ENCODE measurements around the gene BMPR1B.
A peak's percentile ranks its signal among the peaks of the same experiment; 100 is the strongest.
"Not testable (repeated sequence)": the region's sequence is repeated elsewhere in the genome, so short reads cannot be mapped to it uniquely, and the experiment has no call there.

Gene BMPR1B

DNA sequence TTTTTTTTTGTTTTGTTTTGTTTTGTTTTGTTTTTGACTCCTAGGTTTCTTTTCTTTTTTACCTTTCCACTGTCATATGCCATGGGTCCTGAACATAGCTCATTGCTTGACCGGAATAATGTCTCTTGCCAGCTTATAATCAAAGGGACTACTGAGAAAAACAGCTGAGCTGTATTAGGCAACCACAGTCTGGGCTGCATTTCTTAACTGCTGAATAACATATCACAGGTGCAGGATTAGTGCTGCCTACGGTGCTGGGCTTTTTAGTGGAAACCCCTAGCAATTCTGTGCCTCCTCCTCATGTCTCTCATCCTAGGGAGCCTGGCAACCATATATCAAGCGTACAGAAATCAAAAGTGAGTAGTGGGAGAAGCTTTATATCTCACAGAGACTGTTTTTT is 333.5 kb downstream of the BMPR1B start:
- peak; percentile 72 for DNase-seq (ENCODE audit: low read depth)

GRCh38 chr4:95092766-95093165 is 335.0 kb downstream of the BMPR1B start:
- DNase-seq (ENCODE audit: low read depth), result no peak

DNA sequence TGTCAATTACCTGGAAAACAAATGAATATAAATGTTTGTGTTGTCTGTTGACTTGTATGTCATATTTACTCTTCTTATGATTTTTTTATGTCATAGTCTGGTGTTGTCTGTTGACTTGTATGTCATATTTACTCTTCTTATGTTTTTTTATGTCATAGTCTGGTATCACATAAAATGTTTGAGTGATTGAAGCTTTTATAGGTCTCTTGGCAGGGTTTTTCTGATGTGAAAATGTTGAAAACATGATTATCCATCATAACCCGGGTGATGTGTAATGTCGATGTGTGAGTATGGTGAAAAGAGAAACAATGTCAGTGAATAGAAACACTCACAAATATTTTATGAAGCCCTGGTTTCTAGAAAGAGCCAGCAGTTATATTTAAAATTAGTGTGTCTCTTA is 335.7 kb downstream of the BMPR1B start:
- DNase-seq (ENCODE audit: low read depth), result no peak

- DNase-seq (ENCODE audit: low read depth), result no peak
Observed at GRCh38 chr4:95093936-95094929, 336.5 kb downstream of the BMPR1B start.

GRCh38 chr4:95095348-95095974 is 337.7 kb downstream of the BMPR1B start:
- peak; percentile 47 for DNase-seq (ENCODE audit: low read depth)

GRCh38 chr4:95102162-95102790 is 344.5 kb downstream of the BMPR1B start:
- no peak for DNase-seq (ENCODE audit: low read depth)

GRCh38 chr4:95105112-95105511 is 347.4 kb downstream of the BMPR1B start:
- DNase-seq (ENCODE audit: low read depth), result no peak

DNA sequence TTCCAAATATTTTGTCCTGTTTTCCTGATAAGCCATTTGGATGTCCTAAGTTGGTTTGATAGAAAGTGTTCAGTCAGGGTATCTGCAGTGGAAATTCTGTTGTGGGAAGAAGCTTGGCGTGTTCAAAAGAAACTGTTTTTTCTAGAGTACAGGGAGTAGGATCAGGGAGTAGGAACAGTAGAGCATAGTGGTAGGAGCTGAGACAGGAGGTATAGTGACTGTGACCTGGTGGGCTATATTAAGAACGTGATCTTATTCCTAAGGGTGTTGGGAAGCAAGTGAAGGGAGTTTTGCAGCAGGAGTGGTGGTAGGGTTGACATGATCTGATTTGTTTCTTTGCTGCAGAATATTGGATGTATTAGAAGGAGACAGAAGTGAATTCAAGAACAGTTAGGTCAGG is 348.2 kb downstream of the BMPR1B start:
- no peak for DNase-seq (ENCODE audit: low read depth)

GRCh38 chr4:95106408-95106928 is 348.7 kb downstream of the BMPR1B start:
- peak; percentile 58 for DNase-seq (ENCODE audit: low read depth)

DNA sequence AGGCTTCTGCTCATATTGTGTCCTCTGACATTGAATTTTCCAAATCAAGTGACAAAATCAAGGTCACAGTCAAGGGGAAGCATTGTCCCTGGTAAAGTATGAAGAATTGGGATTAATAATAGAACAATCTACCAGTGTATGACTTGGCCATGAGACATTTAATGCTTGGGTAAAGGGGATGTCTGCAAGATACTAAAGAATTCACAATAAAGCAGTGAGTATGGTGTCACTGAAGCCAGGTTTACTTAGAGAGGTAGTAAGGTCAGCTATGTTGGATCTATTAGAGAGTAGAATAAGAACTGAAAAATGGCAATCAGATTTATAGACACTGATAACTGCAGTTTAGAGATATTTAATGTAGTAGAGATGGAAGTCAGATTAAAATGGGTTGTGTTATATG is 349.2 kb downstream of the BMPR1B start:
- no peak for DNase-seq (ENCODE audit: low read depth)

GRCh38 chr4:95107635-95108034 is 349.9 kb downstream of the BMPR1B start:
- peak; percentile 68 for DNase-seq (ENCODE audit: low read depth)

- peak; percentile 67 for DNase-seq (ENCODE audit: low read depth)
Observed at GRCh38 chr4:95108883-95109421, 351.2 kb downstream of the BMPR1B start.

DNA sequence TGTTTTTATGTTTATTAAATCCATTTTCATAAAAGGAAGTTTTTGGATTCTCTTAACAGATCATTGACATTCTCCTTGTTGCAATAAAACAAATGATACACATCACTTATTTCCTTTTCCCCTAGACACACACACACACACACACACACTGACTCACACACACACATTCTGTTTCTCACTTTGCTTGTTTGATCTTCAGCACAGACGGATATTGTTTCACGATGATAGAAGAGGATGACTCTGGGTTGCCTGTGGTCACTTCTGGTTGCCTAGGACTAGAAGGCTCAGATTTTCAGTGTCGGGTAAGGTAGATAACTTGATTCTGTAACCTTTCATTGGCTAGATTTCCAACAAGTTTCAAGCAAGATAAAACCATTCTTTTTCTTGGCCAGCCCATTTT is 356.8 kb downstream of the BMPR1B start:
- no peak for DNase-seq (ENCODE audit: low read depth)

- no peak for DNase-seq (ENCODE audit: low read depth)
Observed at GRCh38 chr4:95118497-95118896, 360.7 kb downstream of the BMPR1B start.

DNA sequence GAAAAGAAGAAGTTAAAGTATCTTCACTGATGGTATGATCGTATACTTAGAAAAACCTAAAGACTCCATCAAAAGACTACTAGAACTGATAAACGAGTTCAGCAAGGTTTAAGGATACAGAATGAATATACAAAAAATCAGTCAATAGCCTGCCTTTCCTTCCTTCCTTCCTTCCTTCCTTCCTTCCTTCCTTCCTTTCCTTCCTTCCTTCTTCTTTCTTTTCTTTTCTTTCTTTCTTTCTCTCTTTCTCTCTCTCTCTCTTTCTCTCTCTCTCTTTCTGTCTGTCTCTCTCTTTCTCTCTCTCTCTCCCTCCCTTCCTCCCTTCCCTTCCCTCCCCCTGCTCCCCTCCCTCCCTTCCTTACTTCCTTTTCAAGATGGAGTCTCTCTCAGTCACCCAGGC is 362.7 kb downstream of the BMPR1B start:
- DNase-seq (ENCODE audit: low read depth), result no peak

GRCh38 chr4:95122001-95122400 is 364.2 kb downstream of the BMPR1B start:
- DNase-seq (ENCODE audit: low read depth), result no peak

DNA sequence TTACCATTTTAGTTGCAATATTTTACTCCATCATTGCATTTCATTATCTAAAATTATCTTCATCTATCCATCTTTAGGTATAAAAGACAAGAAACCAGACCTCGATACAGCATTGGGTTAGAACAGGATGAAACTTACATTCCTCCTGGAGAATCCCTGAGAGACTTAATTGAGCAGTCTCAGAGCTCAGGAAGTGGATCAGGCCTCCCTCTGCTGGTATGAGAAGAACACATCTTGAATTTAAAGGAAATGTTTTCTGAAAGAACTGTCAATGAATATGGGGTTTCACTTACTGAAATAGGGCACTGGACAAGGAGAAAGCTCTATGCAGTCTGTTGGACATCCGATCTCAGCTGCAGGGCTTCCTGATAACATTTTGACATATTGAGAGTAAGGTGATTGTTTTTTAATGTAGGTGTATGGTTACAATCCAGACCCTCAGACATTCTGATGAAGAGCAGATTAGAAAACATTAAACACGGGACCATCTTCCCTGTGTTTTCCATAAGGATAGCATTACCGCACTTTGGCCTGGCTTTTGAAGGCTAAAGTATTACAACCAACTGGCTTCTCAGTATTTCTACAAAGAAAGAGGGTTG is 367.2 kb downstream of the BMPR1B start:
- peak; percentile 76 for DNase-seq (ENCODE audit: low read depth)

- DNase-seq (ENCODE audit: low read depth), result peak; percentile 16
Observed at GRCh38 chr4:95129031-95129430, 371.3 kb downstream of the BMPR1B start.

DNA sequence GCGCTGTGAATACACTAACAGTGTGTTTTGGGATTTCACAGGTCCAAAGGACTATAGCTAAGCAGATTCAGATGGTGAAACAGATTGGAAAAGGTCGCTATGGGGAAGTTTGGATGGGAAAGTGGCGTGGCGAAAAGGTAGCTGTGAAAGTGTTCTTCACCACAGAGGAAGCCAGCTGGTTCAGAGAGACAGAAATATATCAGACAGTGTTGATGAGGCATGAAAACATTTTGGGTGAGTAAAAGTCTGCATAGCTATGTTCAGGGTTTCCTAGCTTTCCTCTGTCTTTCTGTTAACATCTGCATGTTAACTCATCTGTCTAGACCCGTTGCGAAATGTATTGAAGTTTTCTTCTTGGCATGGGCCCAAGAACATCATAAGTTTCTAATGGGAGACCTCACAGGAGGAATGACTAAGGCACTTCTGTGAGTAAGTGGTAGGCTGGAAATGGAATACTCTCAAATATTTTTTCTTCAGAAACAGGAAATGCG is 372.1 kb downstream of the BMPR1B start:
- DNase-seq (ENCODE audit: low read depth), result peak; percentile 100

- not testable (repeated sequence) for DNase-seq (ENCODE audit: low read depth)
Observed at GRCh38 chr4:95134016-95134415, 376.3 kb downstream of the BMPR1B start.

DNA sequence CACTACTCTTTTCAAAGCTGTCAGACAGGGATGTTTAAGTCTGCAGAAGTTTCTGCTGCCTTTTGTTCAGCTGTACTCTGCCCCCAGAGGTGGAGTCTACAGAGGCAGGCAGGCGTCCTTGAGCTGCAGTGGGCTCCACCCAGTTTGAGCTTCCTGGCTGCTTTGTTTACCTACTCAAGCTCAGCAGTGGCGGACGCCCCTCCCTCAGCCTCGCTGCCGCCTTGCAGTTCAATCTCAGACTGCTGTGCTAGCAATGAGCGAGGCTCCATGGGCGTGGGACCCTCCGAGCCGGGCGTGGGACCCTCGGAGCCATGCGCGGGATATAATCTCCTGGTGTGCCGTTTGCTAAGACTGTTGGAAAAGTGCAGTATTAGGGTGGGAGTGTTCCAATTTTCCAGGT is 381.7 kb downstream of the BMPR1B start:
- DNase-seq (ENCODE audit: low read depth), result not testable (repeated sequence)

- peak; percentile 64 for DNase-seq (ENCODE audit: low read depth)
Observed at GRCh38 chr4:95141361-95141760, 383.6 kb downstream of the BMPR1B start.
